Activated T-cell treated with anti-CD3 and anti-CD28 coated beads, Interleukin-2, amount 50 U/mL, for 4 hours (primary cell): ENCODE data around the gene BCL2. TPM values are rescaled to one million over a fixed set of nuclear protein-coding genes. Genes with fewer than 3 reads are reported as not detected.
A peak's percentile ranks its signal among the peaks of the same experiment; 100 is the strongest.

ENCODE experiments used
- ATAC-seq, 2 donors: fragments of 200-7000 bp; cut with Tn5 transposase; one replicate each; pipeline ENCODE4 v1.10.0; 2021
- DNase-seq: peaks from one replicate; pipeline ENCODE4 v3.0.0-alpha.2; 2020
- H3K27me3 Mint-ChIP-seq: one replicate; pipeline ENCODE4 v1.8.0; 2021; ENCODE audit warnings: low read depth, mixed read lengths
- H3K36me3 Mint-ChIP-seq: one replicate; pipeline ENCODE4 v1.8.0; 2022; ENCODE audit warnings: mixed read lengths; ENCODE audit not compliant: insufficient read depth
- H3K4me1 Mint-ChIP-seq: one replicate; pipeline ENCODE4 v1.8.0; 2021; ENCODE audit warnings: low read depth, mixed read lengths
- H3K4me3 Mint-ChIP-seq: one replicate; pipeline ENCODE4 v1.8.0; 2021; ENCODE audit warnings: mild to moderate bottlenecking, moderate library complexity, mixed read lengths
- H3K9me3 Mint-ChIP-seq: one replicate; pipeline ENCODE4 v1.8.0; 2021; ENCODE audit warnings: mixed read lengths
- total RNA-seq, 3 donors: library from RNA; stranded (reverse); gene quantifications; one replicate each; pipeline ENCODE4 v1.2.1, GENCODE V29; 2021

Gene BCL2
- total RNA-seq, 3 donors from 2014 or later = 45.0 to 71.4 (median 66.6) TPM

DNA sequence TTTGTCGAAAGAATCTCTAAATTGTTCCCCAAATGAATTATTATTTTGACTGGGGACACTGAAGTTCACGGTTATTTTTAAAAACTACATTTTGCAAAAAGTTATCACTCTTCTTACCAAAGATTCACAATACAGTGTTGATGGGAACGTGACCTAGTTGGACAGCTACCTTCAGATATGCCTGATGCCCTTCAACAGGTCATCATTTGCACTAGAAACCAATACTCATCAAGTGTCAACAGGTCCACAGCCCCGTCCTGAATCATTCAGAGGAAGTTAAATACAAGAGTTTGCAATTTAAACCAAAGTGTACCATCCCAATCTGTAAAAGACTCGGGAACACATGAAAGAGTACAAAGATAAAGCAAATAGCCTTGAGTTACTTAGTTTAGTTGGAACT is 28.3 kb downstream of the BCL2 start:
- no peak for DNase-seq
- Mint-ChIP-seq H3K9me3 (no peaks in the 10 kb centered on the region), H3K27me3 (no peaks in the 10 kb centered on the region), H3K4me3 (peak overlapping the region; percentile 65), H3K4me1 (peaks cover 8% of the 10 kb centered on the region), H3K36me3 (peaks cover 43% of the 10 kb centered on the region)
- peak in 1 of 2 donors; percentile 56 for ATAC-seq

DNA sequence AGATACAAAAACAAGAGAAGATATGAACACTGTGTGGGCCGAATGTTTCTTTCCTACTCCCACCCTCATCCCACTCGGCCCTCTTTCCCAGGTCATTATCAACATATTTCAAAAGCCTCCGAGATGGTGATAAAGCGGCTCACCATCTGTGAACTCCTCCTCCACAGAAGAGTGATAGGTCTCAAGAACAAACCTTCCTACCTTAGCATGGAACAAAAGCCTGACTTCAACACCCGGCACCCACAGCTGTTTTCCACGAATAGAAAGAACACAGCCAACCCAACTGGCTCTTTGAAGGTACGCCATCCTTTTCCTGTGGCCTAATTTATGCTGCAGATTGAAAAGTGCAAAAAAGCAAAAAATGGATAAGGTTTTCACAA is 28.8 kb downstream of the BCL2 start:
- Mint-ChIP-seq H3K4me1 (peaks cover 7% of the 10 kb centered on the region), H3K4me3 (peak overlapping the region; percentile 65), H3K9me3 (no peaks in the 10 kb centered on the region), H3K27me3 (no peaks in the 10 kb centered on the region), H3K36me3 (peaks cover 43% of the 10 kb centered on the region)
- ATAC-seq (peak; percentile 33 to 65), DNase-seq (peak; percentile 39)

DNA sequence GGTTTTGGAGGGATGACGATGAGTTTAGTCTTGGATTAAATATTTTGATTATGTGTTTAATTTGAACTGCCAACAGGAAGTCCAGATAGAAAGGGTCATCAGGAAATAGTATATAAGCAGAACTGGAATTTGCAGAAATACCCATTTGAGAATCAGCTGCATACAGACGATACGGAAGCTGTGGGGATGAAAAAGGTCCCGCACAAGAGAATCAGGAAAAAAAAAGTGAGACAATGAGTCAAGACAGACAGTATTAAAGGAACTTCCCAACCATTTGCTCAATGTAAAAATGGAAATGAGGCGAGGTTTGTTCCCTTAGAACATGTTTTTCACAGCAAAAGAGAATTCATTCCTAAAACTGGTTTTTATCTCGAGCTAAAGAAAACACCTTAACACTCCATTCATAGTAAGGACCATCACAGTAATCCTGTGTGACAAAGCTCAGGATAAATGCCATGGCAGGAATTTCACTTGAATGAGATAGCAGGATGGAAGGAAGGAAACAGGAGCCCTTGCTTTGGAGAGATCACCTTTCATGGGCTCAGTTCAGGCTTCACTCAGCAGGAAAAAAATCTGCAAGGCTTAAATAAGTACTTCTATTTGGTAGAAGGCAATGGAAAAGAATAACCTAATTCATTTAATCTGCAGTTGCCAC is 29.3 kb downstream of the BCL2 start:
- Mint-ChIP-seq H3K27me3 (no peaks in the 10 kb centered on the region), H3K36me3 (peaks cover 38% of the 10 kb centered on the region), H3K9me3 (no peaks in the 10 kb centered on the region), H3K4me1 (peaks cover 2% of the 10 kb centered on the region), H3K4me3 (peak overlapping the region; percentile 65)
- ATAC-seq (no peak), DNase-seq (no peak)

DNA sequence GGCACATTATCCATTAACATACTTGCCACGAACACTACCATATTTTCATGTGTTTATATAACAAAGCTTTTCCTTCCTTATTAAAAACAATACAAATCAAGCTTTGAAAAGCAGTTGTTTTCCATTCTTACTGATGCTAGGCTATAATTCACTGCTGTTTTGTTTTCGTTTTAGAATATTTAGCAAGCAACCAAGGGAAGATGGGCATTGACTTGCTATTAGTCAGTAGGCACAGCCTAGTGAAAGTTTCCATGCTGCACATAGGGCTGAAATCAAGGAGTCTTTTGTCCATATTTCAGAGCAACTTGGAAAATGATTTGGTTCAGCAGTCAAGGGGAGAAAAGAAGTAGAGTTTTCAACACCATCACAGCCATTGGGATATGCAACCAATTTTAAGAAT is 31.3 kb downstream of the BCL2 start:
- no peaks in the 10 kb centered on the region for H3K4me1 Mint-ChIP-seq
- ATAC-seq = no peak
- H3K36me3 Mint-ChIP-seq = peaks cover 38% of the 10 kb centered on the region

DNA sequence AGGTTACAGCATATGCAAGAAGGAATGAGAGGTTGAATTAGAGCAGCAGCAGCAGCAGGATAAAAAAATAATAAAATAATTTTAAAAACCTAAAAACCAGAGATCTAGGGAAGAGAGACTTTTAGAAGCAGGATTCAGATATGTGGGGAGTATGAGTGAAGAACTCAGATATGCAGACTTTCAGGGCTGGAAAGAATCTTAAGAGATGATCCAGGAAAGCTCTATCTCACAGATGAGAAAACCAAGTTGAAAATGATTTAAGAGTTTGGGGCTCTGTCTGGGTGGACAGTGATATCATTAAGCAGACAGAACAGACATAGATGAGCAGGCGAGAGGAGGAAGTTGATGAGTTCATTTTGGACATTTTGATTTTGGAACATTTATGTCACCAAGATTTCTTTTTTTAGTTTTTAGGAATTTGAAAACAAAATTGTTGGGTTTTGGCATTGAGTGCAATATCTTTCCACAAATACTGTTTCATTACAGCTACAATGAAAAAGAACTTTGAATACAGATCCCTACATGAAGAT is 31.8 kb downstream of the BCL2 start:
- H3K4me1 Mint-ChIP-seq = no peaks in the 10 kb centered on the region
- no peak for DNase-seq
- no peaks in the 10 kb centered on the region for H3K27me3 Mint-ChIP-seq
- no peak overlapping the region for H3K4me3 Mint-ChIP-seq
- peaks cover 33% of the 10 kb centered on the region for H3K36me3 Mint-ChIP-seq
- no peak for ATAC-seq
- no peaks in the 10 kb centered on the region for H3K9me3 Mint-ChIP-seq

More for the DNA sequence above, 31.3 kb downstream of the BCL2 start:
- DNase-seq = no peak
- no peak overlapping the region for H3K4me3 Mint-ChIP-seq
- no peaks in the 10 kb centered on the region for H3K27me3 Mint-ChIP-seq
- no peaks in the 10 kb centered on the region for H3K9me3 Mint-ChIP-seq

DNA sequence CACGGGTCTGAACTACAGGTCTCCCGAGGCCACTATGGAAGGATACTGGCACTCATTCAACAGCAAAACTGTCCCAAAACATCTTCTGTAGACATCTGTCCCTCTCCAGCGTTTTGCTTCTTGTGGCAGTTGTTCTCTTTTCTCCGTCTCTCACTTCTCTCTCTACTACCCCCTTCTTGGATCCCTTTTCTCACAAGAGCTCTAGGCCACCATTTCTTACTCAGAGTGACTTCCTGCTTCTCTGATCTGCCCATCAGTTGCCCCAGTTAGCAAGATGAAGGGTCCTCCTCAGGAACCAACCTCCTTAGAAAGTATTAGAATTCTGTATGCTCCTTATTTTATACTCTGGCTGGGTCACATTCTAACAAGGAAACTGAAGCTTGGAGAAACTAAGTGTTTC is 32.6 kb downstream of the BCL2 start:
- peaks cover 29% of the 10 kb centered on the region for H3K36me3 Mint-ChIP-seq
- H3K27me3 Mint-ChIP-seq = no peaks in the 10 kb centered on the region
- no peak for ATAC-seq
- no peak overlapping the region for H3K4me3 Mint-ChIP-seq
- H3K9me3 Mint-ChIP-seq = no peaks in the 10 kb centered on the region
- peaks cover 4% of the 10 kb centered on the region for H3K4me1 Mint-ChIP-seq
- DNase-seq = no peak

DNA sequence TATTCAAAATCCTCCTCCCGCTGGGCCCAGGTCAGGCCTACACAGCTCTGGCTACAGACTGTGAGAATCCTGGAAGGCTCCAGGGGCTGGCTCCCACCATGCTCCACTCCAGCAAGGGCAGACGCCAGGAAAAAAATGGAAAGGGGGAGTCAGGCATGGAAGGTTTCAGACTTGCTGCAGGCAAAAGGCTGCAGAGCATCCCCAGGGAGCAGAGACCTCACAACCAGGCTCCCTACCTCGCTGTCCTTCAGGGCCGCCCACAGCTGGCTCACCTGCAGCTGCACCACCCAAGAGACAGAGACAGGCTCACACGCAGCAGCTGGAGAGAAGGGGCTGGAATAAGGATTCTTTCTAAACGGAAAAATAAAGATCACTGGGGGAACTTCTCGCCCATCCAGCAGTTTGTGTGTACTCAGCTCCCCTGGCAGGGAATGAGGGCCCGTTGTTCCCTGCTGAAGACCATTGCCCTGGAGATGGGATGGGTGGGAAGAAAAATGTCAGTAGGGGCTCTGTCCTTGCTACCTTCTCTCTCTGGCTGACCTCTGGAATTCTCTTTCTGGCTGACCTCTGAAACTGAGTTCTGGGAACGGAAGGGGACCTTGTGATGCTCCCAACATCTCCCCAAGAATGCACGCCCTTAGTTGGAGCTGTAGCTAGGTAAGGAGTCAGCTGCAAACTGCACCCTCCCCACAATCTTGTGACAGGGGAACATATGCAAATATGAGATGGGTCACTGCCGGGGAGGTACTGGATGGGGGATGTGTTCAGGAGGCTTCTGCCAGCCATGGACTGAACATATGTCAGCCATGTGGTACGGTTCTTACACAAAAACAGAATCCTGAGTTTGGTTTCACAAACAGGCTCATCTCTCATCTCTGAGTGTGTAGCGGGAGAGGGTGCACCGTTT is 34.5 kb downstream of the BCL2 start:
- ATAC-seq = peak; percentile 38 to 57
- Mint-ChIP-seq H3K4me1 (peaks cover 19% of the 10 kb centered on the region), H3K9me3 (peaks cover 3% of the 10 kb centered on the region), H3K27me3 (no peaks in the 10 kb centered on the region), H3K36me3 (peaks cover 37% of the 10 kb centered on the region), H3K4me3 (no peak overlapping the region)
- no peak for DNase-seq

DNA sequence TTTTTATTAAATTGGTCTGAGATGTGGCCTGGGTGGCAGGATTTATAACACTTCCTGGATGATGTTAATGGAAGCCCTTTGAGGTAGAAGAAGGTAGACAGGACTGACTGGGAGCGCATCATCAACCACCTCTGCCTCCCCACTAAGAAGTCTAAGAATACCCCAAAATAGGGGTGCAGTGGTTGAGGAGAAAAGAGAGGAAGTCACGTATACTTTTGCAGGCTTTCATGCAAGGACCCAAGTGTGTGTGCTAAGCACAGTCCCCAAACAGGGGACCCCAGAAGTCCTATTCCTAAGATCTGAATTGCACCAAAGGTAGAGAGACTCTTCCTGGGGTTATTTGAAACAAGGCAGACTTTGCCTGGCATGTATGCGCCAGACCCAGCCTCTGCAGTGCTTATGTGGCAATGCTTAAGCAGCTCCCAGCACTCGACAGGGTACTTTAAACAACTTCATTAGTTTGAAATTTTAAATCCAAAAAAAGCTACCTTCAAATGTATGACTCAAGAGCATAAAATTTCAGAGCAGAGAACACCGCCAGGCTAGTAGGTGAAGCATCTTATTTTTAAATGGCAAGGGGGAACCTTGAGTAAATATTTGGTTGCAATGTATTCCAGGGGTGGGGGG is 35.3 kb downstream of the BCL2 start:
- no peak for ATAC-seq
- peaks cover 36% of the 10 kb centered on the region for H3K36me3 Mint-ChIP-seq
- DNase-seq = no peak
- H3K27me3 Mint-ChIP-seq = no peaks in the 10 kb centered on the region
- H3K9me3 Mint-ChIP-seq = peaks cover 3% of the 10 kb centered on the region
- H3K4me3 Mint-ChIP-seq = no peak overlapping the region
- peaks cover 25% of the 10 kb centered on the region for H3K4me1 Mint-ChIP-seq

DNA sequence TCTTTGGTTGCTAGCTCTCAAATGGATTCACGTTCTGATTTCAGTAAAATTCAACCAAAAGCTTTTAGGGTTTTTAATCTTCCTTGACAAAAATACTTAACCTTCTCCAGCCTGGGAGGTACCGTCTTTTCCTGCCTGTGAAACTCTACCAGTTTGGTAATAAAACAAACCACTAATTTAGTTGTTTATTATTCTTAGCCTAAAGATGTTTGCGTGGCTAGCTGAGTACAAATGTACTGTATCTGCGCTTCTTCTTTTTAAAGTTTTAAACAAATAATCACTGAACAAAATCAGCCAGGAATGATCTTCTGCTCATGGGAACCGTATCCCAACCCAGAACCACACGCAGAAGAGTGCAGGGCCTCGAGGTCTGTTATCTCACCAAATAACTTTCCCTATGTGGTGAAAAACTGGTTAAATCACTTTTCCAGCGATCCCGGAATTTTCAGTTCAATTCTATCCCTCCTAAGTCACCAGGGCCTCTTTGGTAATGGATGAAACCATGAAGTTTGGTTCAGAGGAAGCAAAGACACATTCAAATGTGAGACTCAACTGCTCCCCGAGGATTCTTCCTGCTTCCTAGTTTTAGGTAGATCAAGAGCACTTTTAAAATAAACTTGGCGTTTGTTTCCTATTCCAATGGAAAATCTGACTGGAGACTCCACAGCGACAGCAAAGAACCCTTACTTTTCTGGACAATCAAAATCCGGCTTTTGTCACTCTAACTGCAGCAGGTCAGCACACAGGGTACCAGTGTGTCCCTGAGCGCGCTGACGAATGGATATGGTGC is 36.1 kb downstream of the BCL2 start:
- Mint-ChIP-seq H3K4me3 (no peak overlapping the region), H3K4me1 (peaks cover 33% of the 10 kb centered on the region), H3K27me3 (no peaks in the 10 kb centered on the region), H3K9me3 (peaks cover 3% of the 10 kb centered on the region), H3K36me3 (peaks cover 40% of the 10 kb centered on the region)
- ATAC-seq = no peak
- DNase-seq = no peak

DNA sequence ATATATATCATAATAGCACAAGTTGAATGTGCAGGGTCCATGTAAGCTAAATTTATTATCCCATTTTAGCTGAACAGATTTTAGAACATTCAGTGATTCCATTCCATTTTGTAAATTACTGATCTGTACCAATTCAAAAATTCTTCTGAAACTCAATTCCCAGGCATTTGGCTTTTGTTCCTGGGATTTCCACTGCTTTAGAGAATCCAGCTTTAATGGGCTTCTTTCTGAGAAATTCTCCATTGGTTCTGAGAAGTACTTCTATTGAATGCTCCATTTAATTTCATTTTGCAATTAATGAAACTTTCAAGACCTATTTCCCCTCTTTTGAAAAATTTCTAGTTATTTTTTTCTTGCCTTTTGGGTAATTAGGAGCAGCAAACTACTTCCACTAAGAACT is 36.8 kb downstream of the BCL2 start:
- H3K9me3 Mint-ChIP-seq = peaks cover 3% of the 10 kb centered on the region
- no peak for DNase-seq
- ATAC-seq = no peak
- H3K4me1 Mint-ChIP-seq = peaks cover 40% of the 10 kb centered on the region
- no peak overlapping the region for H3K4me3 Mint-ChIP-seq
- H3K27me3 Mint-ChIP-seq = no peaks in the 10 kb centered on the region
- H3K36me3 Mint-ChIP-seq = peaks cover 42% of the 10 kb centered on the region

DNA sequence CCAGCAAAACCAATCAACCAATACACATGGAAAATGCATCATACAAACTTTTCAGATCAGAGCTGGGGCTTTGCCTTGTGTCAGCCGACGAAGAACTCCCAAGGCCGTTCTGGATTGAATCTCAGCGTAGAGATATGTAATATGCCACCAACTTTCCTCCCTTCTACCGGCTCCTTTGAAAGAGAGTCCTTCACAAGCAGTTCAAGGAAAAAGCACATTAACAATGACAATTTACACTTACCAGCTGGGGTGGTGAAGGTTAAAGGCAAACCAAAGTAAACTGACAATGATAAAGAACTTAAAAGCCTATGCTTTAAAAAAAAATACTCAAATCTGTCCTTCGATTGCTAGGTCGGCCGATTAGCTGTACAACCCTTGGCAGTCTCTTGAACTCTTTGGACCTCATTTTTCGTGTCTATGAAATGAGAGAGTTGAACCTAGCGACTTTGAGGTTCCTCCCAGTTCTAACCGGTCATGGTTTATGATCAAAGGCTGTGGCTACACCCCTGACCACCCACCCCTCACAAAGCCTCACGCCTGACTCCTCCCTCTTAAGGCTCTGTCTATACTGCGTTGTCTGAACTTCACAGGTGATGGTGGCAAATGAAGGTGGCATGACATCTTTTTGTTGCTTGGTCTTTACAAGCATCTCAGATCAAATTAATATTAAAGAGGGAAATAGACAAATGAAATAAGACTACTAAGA is 46.2 kb downstream of the BCL2 start:
- Mint-ChIP-seq H3K4me3 (no peak overlapping the region), H3K27me3 (no peaks in the 10 kb centered on the region), H3K4me1 (peaks cover 87% of the 10 kb centered on the region), H3K36me3 (peaks cover 32% of the 10 kb centered on the region), H3K9me3 (no peaks in the 10 kb centered on the region)
- ATAC-seq (no peak), DNase-seq (no peak)

DNA sequence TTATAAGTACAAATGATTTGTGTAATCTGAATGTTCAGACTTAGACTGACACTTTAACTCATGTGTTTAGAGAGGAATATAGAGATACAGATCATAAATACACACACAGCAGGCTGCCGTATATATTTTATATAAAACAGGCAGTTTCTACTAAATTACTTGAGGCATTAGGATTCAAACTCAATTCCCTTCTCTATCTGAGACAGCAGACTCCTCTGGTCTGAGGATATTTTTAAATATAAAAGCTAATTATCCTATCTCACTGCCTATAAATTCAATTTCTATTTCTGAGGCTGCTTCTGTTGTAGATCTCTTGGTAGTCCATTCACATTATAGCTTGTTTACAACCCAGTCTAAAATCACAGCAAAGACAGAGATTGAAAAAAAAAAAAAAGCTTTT is 46.9 kb downstream of the BCL2 start:
- no peaks in the 10 kb centered on the region for H3K27me3 Mint-ChIP-seq
- H3K4me1 Mint-ChIP-seq = peaks cover 87% of the 10 kb centered on the region
- H3K9me3 Mint-ChIP-seq = no peaks in the 10 kb centered on the region
- ATAC-seq (no peak), DNase-seq (no peak)
- peaks cover 33% of the 10 kb centered on the region for H3K36me3 Mint-ChIP-seq
- H3K4me3 Mint-ChIP-seq = no peak overlapping the region

DNA sequence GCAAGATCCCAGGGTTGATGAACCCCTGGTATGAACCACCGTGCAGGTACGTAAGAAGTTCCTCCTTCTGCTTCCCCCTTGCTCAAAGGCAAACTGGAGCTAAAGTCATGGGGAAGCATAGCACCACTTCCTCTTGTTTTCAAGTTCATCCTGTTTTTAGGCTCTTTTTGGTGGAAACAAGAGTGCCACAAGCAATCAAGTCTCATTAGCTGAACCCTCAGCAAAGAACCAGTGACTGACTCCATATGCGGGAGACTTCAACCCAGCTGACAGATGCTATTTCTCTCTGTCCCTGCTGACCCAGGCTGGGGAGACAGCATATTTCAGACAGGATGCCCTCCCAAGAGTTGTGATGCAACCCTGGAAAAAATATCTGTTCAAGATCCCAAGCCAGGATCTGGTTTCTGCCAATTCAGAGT is 47.7 kb downstream of the BCL2 start:
- H3K4me1 Mint-ChIP-seq = peaks cover 89% of the 10 kb centered on the region
- DNase-seq (no peak), ATAC-seq (no peak)
- no peak overlapping the region for H3K4me3 Mint-ChIP-seq
- H3K9me3 Mint-ChIP-seq = no peaks in the 10 kb centered on the region
- peaks cover 34% of the 10 kb centered on the region for H3K36me3 Mint-ChIP-seq
- no peaks in the 10 kb centered on the region for H3K27me3 Mint-ChIP-seq
